HEK293 (cell line): ENCODE data around the gene FAM240A.

Source experiments
- CTCF ChIA-PET: fragments of 350-600 bp; formaldehyde crosslinking; extraction: SDS; loops from one replicate; lab custom pipeline; 2021; ENCODE audit warnings: antibody characterized with exemption; lab: Yijun Ruan, JAX
- POLR2A ChIA-PET: fragments of 300-600 bp; formaldehyde crosslinking; extraction: SDS; loops from one replicate; lab custom pipeline; 2020; ENCODE audit warnings: antibody characterized with exemption, inconsistent platforms; lab: Yijun Ruan, JAX
- H3K27ac ChIP-seq: fragments of 200-500 bp; sonication (Bioruptor generic); 2 replicates; pipeline ENCODE4 v1.5.1; 2014; ENCODE audit warnings: low read depth, low read length, control low read depth, inconsistent platforms; ENCODE audit errors: extremely low read depth
- H3K36me3 ChIP-seq, 2 experiments: fragments of 200-500 bp in 1 of 2; sonication (Bioruptor generic) in 1 of 2; 1 replicate in 1 of 2; 2 replicates in 1 of 2; pipeline ENCODE4 v1.5.1; 2014 to 2017; ENCODE audit warnings: inconsistent platforms in 2 of 2, low read length in 2 of 2; ENCODE audit not compliant: control insufficient read depth in 2 of 2, insufficient read depth in 1 of 2
- H3K4me1 ChIP-seq: fragments of 200-500 bp; sonication (Bioruptor generic); 2 replicates; pipeline ENCODE4 v1.5.1; 2014; ENCODE audit warnings: mild to moderate bottlenecking, low read length, inconsistent platforms; ENCODE audit not compliant: control insufficient read depth, insufficient read depth
- H3K4me3 ChIP-seq: 2 replicates; pipeline ENCODE4 v1.5.1; 2011; ENCODE audit warnings: low read depth, mild to moderate bottlenecking, control low read depth, low read length, moderate library complexity
- H3K9me3 ChIP-seq: fragments of 200-500 bp; sonication (Bioruptor generic); 2 replicates; pipeline ENCODE4 v1.5.1; 2014; ENCODE audit warnings: low read depth, low read length, inconsistent platforms; ENCODE audit not compliant: control insufficient read depth, insufficient read depth
- EGR2 ChIP-seq: fragments of 450-650 bp; formaldehyde crosslinking; IDR thresholded peaks from 2 replicates; pipeline ENCODE4 v1.5.1; 2016; ENCODE audit warnings: low read depth, missing biosample characterization, missing genetic modification characterization
- FEZF1 ChIP-seq: fragments of 450-650 bp; formaldehyde crosslinking; IDR thresholded peaks from 2 replicates; pipeline ENCODE4 v1.5.1; 2016; ENCODE audit warnings: missing biosample characterization, missing genetic modification characterization
- GLI4 ChIP-seq: fragments of 450-650 bp; formaldehyde crosslinking; IDR thresholded peaks from 2 replicates; pipeline ENCODE4 v1.5.1; 2016; ENCODE audit warnings: missing biosample characterization, missing genetic modification characterization
- GLIS1 ChIP-seq: fragments of 450-650 bp; formaldehyde crosslinking; IDR thresholded peaks from 2 replicates; pipeline ENCODE4 v1.5.1; 2016; ENCODE audit warnings: missing biosample characterization, missing genetic modification characterization
- PRDM4 ChIP-seq: fragments of 450-650 bp; formaldehyde crosslinking; IDR thresholded peaks from 2 replicates; pipeline ENCODE4 v1.5.1; 2017; ENCODE audit warnings: missing biosample characterization, missing genetic modification characterization
- RBAK ChIP-seq: fragments of 450-650 bp; formaldehyde crosslinking; IDR thresholded peaks from 2 replicates; pipeline ENCODE4 v1.5.1; 2016; ENCODE audit warnings: missing biosample characterization, missing genetic modification characterization
- SALL2 ChIP-seq: fragments of 450-650 bp; formaldehyde crosslinking; IDR thresholded peaks from 2 replicates; pipeline ENCODE4 v1.5.0; 2017; ENCODE audit warnings: missing biosample characterization, mild to moderate bottlenecking, missing genetic modification characterization, borderline replicate concordance
- SP2 ChIP-seq: fragments of 450-650 bp; formaldehyde crosslinking; IDR thresholded peaks from 2 replicates; pipeline ENCODE4 v1.5.1; 2016; ENCODE audit warnings: missing biosample characterization, missing genetic modification characterization
- ZBTB1 ChIP-seq: fragments of 450-650 bp; formaldehyde crosslinking; IDR thresholded peaks from 2 replicates; pipeline ENCODE4 v1.5.1; 2016; ENCODE audit warnings: missing biosample characterization, missing genetic modification characterization
- ZFP69B ChIP-seq: fragments of 450-650 bp; formaldehyde crosslinking; IDR thresholded peaks from 2 replicates; pipeline ENCODE4 v1.5.1; 2016; ENCODE audit warnings: missing biosample characterization, missing genetic modification characterization
- ZIC2 ChIP-seq: fragments of 450-650 bp; formaldehyde crosslinking; IDR thresholded peaks from 2 replicates; pipeline ENCODE4 v1.5.1; 2016; ENCODE audit warnings: missing biosample characterization, missing genetic modification characterization
- ZNF114 ChIP-seq: fragments of 450-650 bp; formaldehyde crosslinking; IDR thresholded peaks from 2 replicates; pipeline ENCODE4 v1.5.0; 2017; ENCODE audit warnings: missing biosample characterization, missing genetic modification characterization
- ZNF19 ChIP-seq: fragments of 450-650 bp; formaldehyde crosslinking; IDR thresholded peaks from 2 replicates; pipeline ENCODE4; 2016; ENCODE audit warnings: missing biosample characterization, missing genetic modification characterization, low read depth
- ZNF214 ChIP-seq: fragments of 450-650 bp; formaldehyde crosslinking; IDR thresholded peaks from 2 replicates; pipeline ENCODE4 v1.5.1; 2017; ENCODE audit warnings: missing biosample characterization, mild to moderate bottlenecking, missing genetic modification characterization, borderline replicate concordance
- ZNF239 ChIP-seq: fragments of 450-650 bp; formaldehyde crosslinking; IDR thresholded peaks from 2 replicates; pipeline ENCODE4 v1.5.1; 2016; ENCODE audit warnings: missing biosample characterization, missing genetic modification characterization
- ZNF350 ChIP-seq: fragments of 450-650 bp; formaldehyde crosslinking; IDR thresholded peaks from 2 replicates; pipeline ENCODE4 v1.5.0; 2017; ENCODE audit warnings: missing biosample characterization, mild to moderate bottlenecking, missing genetic modification characterization
- ZNF366 ChIP-seq: fragments of 450-650 bp; formaldehyde crosslinking; conservative IDR thresholded peaks from 2 replicates; pipeline ENCODE4 v1.5.1; 2016; ENCODE audit warnings: missing biosample characterization, missing genetic modification characterization
- ZNF394 ChIP-seq: fragments of 450-650 bp; formaldehyde crosslinking; IDR thresholded peaks from 2 replicates; pipeline ENCODE4 v1.5.1; 2016; ENCODE audit warnings: missing biosample characterization, missing genetic modification characterization, mild to moderate bottlenecking, moderate library complexity, borderline replicate concordance
- ZNF416 ChIP-seq: fragments of 450-650 bp; formaldehyde crosslinking; IDR thresholded peaks from 2 replicates; pipeline ENCODE4 v1.5.1; 2016; ENCODE audit warnings: missing biosample characterization, missing genetic modification characterization
- ZNF426 ChIP-seq: fragments of 450-650 bp; formaldehyde crosslinking; IDR thresholded peaks from 2 replicates; pipeline ENCODE4 v1.5.1; 2017; ENCODE audit warnings: missing biosample characterization, missing genetic modification characterization, mild to moderate bottlenecking, inconsistent platforms, moderate library complexity
- ZNF473 ChIP-seq: fragments of 450-650 bp; formaldehyde crosslinking; IDR thresholded peaks from 2 replicates; pipeline ENCODE4 v1.5.1; 2017; ENCODE audit warnings: missing biosample characterization, missing genetic modification characterization
- ZNF501 ChIP-seq: fragments of 450-650 bp; formaldehyde crosslinking; IDR thresholded peaks from 2 replicates; pipeline ENCODE4 v1.5.1; 2016; ENCODE audit warnings: missing biosample characterization, missing genetic modification characterization
- ZNF518A ChIP-seq: fragments of 450-650 bp; formaldehyde crosslinking; conservative IDR thresholded peaks from 2 replicates; pipeline ENCODE4 v1.5.1; 2016; ENCODE audit warnings: low read depth, missing biosample characterization, missing genetic modification characterization
- ZNF571 ChIP-seq: fragments of 450-650 bp; formaldehyde crosslinking; IDR thresholded peaks from 2 replicates; pipeline ENCODE4 v1.5.0; 2017; ENCODE audit warnings: missing biosample characterization, missing genetic modification characterization
- ZNF596 ChIP-seq: fragments of 450-650 bp; IDR thresholded peaks from 2 replicates; pipeline ENCODE4 v1.5.0; 2018; ENCODE audit warnings: missing biosample characterization, mild to moderate bottlenecking, missing genetic modification characterization, moderate library complexity
- ZNF610 ChIP-seq: fragments of 450-650 bp; formaldehyde crosslinking; IDR thresholded peaks from 2 replicates; pipeline ENCODE4 v1.5.1; 2016; ENCODE audit warnings: missing biosample characterization, missing genetic modification characterization, borderline replicate concordance
- ZNF664 ChIP-seq: fragments of 450-650 bp; formaldehyde crosslinking; IDR thresholded peaks from 2 replicates; pipeline ENCODE4 v1.5.1; 2016; ENCODE audit warnings: missing biosample characterization, missing genetic modification characterization
- ZNF76 ChIP-seq: fragments of 450-650 bp; formaldehyde crosslinking; IDR thresholded peaks from 2 replicates; pipeline ENCODE4; 2016; ENCODE audit warnings: low read depth, missing biosample characterization, missing genetic modification characterization, borderline replicate concordance
- ZNF843 ChIP-seq: fragments of 450-650 bp; formaldehyde crosslinking; IDR thresholded peaks from 2 replicates; pipeline ENCODE4 v1.5.1; 2016; ENCODE audit warnings: missing biosample characterization, missing genetic modification characterization

Gene FAM240A

DNA sequence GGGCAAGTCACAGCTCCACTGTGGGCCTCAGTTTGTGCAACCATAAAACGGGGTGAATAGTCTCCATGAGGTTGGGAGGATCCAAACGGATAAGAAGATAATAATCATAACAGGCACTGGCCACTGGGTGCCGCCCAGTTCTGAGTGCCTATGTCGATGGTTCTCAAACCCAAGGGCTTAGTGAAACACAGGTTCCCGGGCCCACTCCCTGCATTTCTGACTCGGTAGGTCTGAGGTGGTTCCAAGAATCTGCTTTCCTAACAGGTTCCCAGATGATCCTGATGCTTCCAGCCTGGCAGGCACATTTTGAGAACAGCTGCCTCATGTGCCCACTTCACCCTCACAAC lies 60.0 kb downstream of the FAM240A start:
- no peak for TF ChIP-seq ZNF114 (tag by site-specific recombination)
- TF ChIP-seq ZBTB1, result no peak
- TF ChIP-seq ZNF571, result no peak
- no peak for TF ChIP-seq ZFP69B
- no peak for TF ChIP-seq ZNF610 (tag by site-specific recombination)
- no peak for TF ChIP-seq ZNF664 (tag by site-specific recombination)
- no peak for TF ChIP-seq ZNF426 (tag by site-specific recombination)
- no peak for TF ChIP-seq PRDM4 (tag by site-specific recombination)
- no peak for TF ChIP-seq ZNF501
- no peak for TF ChIP-seq ZNF416
- no peak for TF ChIP-seq ZNF76 (tag by site-specific recombination)
- TF ChIP-seq ZNF366 (tag by site-specific recombination), result no peak
- TF ChIP-seq ZNF239 (tag by site-specific recombination), result no peak
- TF ChIP-seq ZNF214 (tag by site-specific recombination), result no peak
- no peak for TF ChIP-seq ZIC2
- no peak for TF ChIP-seq ZNF518A
- Histone ChIP-seq H3K27ac (no peak overlapping the region), H3K4me3 (no peak overlapping the region), H3K4me1 (no peaks in the 10 kb centered on the region), H3K9me3 (no peaks in the 10 kb centered on the region), H3K36me3 (no peaks in the 10 kb centered on the region)
- ChIA-PET CTCF (no interaction called here), POLR2A (no interaction called here)

GRCh38 chr3:46673151-46674030 lies 61.1 kb downstream of the FAM240A start:
- Histone ChIP-seq H3K4me3 (no peak overlapping the region), H3K36me3 (no peaks in the 10 kb centered on the region), H3K9me3 (no peaks in the 10 kb centered on the region), H3K4me1 (no peaks in the 10 kb centered on the region), H3K27ac (no peak overlapping the region)
- TF ChIP-seq GLI4 (tag by site-specific recombination), result no peak
- TF ChIP-seq ZNF394 (tag by site-specific recombination), result no peak
- no peak for TF ChIP-seq FEZF1
- no peak for TF ChIP-seq SP2 (tag by site-specific recombination)
- no peak for TF ChIP-seq ZNF843 (tag by site-specific recombination)
- TF ChIP-seq ZNF19 (tag by site-specific recombination), result no peak
- no peak for TF ChIP-seq ZNF596 (tag by site-specific recombination)
- no peak for TF ChIP-seq GLIS1
- TF ChIP-seq RBAK (tag by site-specific recombination), result no peak
- no peak for TF ChIP-seq SALL2
- no peak for TF ChIP-seq ZIC2
- no peak for TF ChIP-seq ZNF350 (tag by site-specific recombination)
- TF ChIP-seq EGR2, result no peak
- TF ChIP-seq ZNF473 (tag by site-specific recombination), result no peak
- no peak for TF ChIP-seq ZNF214 (tag by site-specific recombination)
- ChIA-PET POLR2A (no interaction called here), CTCF (no interaction called here)
